Activated CD8-positive, alpha-beta memory T cell treated with anti-CD3 and anti-CD28 coated beads, Interleukin-2, amount 50 U/mL, for 24 hours (primary cell): ENCODE measurements around the gene CCDC69.

Source experiments
- DNase-seq: peaks from one replicate; pipeline ENCODE4 v3.0.0-alpha.2; 2020; ENCODE audit errors: extremely low read depth

Gene CCDC69

DNA sequence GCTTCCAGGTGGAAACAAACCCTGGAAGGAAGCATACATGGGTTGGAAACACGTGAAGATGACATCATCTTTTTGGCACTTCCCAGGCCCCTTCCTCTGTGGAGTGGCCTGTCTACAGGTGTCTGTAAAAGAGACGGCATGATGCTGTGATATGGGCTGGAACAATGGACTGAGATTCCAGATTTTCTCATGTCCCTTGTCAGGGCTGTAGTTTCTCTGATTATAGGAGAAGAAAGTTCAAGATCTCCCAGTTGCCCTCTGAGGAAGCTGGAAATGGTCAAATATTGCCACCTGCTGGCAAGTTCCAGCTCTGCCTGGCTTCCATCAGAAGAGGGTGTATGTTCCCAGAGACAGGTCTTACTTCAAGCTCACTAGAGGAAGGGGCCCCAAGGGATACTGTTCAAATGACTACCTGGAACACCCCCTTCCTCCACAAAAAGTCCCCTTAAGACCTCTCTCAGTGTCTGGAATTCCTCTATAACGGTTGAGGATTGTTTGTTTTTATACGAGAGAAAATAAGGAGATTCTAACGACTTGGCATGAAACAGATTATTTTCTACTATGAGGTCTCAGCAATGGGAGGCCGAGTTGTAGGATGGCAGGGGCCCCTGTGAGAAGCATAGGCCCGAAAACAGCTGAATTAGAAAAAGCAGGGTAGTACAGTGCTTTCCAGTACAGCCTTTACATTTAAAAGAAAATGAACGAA, 59.1 kb downstream of the CCDC69 start:
- no peak for DNase-seq

GRCh38 chr5:151162776-151163175, 61.1 kb downstream of the CCDC69 start:
- no peak for DNase-seq

GRCh38 chr5:151159649-151160373, 64.1 kb downstream of the CCDC69 start:
- no peak for DNase-seq

GRCh38 chr5:151158287-151158661, 65.6 kb downstream of the CCDC69 start:
- DNase-seq: no peak

GRCh38 chr5:151157426-151158286, 66.2 kb downstream of the CCDC69 start, which contains the start of gene ANXA6:
TSS of gene ANXA6 (minus strand) at chr5:151157779. CDS start at chr5:151147901, 9,878 bp downstream.
- DNase-seq: no peak

- DNase-seq: no peak
Observed at GRCh38 chr5:151156507-151157420, 67.1 kb downstream of the CCDC69 start.

DNA sequence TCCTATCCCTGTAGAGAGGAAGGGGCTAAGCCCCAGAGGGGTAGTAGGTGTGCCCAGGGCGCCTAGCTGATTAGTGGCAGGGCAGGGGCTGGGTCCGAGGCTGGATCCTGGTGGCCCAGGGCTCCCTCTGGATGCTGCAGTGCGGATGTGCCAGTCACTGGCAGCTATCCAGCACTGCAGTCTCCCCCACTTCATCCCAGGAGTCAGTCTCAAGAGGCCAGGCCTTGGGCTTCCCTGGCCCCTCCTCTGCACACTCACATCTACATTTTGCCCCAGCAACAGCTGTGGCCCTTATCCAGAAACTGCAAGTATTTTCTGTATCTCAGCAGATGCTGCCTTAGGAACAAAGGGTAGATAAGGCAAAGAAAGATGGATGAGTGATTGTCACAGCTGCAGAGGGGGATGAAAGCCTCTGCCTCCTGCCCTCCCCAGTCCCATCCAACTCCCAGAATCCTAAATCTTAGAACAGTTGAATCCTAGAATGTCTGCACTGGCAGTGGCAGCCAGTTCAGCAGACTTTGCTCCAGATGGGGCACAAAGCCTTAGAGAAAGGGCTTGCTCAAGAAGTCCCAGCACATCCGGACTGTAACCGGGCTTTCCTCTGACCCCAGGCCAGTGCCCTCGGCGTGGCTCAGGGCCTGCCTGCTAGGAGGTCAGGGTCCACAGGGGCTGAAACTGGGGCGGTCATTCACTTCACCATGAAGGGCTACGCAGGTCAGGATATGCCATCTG, 68.0 kb downstream of the CCDC69 start:
- no peak for DNase-seq

GRCh38 chr5:151154931-151155774, 68.7 kb downstream of the CCDC69 start:
- DNase-seq: no peak

DNA sequence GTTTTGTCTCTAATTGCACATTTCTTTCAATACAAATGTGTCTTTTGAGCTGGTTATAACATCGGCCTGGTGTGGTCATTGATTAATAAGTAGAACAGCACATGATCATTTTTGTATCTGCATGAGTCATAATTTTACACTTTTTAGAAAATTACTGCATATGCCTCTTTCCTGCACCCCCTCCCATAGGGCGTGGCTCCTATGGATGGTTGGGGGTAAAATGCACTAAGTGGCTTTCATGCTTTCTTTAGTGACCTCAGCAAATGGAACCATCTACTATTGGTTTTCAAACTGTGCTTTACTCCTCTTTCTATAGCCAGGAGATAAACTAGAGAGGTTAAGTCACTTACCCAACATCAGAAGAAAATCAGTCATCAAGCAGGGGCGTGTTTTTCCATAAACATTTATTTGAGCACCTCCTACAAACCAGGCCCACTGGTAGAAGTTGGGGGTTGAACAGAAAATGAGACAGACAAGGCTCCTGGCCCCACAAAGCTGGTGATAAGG, 70.1 kb downstream of the CCDC69 start:
- no peak for DNase-seq

DNA sequence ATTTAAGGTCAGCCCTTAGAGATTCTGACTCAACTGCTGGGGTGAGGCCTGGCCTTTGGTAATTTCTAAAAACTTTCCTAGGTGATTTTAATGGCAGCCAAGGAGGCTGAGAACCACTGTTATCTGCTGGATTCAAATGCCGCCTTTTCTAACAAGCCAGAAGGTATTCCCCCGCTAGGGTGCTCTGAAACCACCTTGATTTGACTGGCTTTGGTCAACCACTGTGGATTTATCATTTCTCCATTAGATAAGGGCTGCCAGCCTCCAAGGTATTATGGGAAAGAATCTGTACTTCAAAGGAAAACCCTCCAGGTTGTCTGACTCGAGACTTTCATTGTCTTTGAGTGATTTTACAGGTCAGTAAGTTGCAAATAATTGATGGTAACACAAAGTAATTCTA, 70.6 kb downstream of the CCDC69 start:
- no peak for DNase-seq

DNA sequence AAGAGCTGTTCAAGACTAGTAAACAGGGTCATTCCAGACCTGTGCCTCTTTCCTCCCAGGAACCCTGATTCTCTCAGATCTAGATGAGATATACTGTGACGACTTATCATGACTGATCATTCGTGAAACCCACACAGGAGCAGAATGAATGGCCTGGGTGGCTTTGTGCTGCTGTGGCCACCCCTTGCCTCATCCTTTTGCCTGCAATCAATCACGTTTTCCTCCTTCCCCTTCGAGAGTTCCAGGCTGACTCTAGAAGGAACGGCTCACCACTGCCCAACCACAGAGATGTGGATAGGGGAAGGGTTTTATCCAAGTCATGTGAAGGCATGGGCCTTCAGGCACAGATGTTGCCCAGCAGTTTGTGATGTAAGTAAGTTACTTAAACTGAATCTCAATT, 72.1 kb downstream of the CCDC69 start:
- no peak for DNase-seq

DNA sequence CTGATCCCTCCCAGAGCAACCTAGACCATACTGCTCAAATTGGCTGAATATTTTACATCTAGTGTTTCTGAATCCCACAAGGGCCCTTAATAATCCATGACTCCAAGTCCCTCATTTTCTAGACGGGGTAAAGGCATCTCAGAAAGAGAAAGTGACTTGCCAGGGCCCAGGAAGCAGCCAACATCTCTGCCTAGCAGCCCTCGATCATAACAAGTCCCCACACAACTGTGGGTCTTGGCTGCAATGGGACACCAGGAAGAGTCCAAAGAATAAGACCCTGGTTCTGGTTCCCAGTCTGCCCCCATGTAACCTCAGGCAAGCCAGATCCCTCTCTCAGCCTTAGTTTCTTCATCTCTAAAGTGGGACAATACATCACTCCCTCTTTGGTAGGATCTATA, 72.6 kb downstream of the CCDC69 start:
- no peak for DNase-seq

DNA sequence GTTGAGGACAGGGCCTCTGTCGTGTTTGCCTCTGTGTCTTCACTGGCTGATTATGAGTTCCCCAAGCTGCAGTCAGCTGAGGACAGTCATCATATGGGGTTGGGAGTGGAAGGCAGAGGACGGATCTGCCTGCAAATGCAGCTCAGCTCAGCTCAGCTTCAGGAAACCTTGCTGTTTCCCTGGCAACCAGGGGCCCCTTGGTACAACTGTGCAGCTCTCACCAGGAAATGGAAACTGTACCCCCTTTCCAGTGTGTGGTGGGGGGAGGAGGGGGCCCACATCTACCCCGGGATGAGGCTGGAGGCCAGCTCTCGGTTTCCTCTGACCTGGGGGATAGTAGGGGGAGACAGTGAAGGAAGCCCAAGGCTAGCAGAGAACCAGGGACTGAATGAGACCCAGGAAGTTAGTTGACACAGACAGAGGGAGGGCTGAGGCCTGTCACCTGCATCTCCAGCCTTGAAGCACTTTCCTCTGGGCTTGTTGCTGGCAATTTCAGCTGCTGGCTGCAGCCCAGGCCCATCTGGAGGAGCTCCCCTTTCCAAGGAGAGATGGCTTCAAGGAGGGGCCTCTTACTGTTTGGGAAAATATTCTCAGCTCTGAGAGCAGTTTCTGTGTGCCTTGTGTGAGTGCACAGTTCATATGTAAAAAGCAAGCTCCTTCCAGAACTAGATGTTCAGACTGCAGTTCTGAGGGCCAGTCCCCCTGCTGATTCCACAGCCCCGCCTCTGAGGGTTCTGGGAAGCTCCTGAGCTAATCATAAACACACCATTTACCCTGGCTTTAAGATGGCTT, 73.2 kb downstream of the CCDC69 start:
- no peak for DNase-seq

DNA sequence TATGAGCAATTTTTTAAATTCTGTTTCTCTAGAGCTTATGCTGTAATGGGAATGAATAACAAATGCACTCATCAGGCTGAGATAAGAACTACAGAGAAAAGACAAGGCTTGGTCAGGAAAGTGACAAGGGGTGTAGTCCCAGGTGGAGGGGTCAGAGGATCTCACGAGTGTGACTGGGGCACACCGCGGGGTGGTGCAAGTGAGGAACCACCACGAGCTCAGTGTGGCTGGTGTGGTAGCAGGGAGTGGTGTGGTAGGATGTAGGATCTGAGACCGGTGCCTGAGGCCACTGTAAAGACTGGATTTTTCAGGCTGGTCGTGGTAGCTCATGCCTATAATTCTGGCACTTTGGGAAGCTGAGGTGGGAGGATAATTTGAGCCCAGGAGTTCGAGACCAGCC, 75.3 kb downstream of the CCDC69 start:
- no peak for DNase-seq

GRCh38 chr5:151147033-151147432, 76.9 kb downstream of the CCDC69 start:
- no peak for DNase-seq

DNA sequence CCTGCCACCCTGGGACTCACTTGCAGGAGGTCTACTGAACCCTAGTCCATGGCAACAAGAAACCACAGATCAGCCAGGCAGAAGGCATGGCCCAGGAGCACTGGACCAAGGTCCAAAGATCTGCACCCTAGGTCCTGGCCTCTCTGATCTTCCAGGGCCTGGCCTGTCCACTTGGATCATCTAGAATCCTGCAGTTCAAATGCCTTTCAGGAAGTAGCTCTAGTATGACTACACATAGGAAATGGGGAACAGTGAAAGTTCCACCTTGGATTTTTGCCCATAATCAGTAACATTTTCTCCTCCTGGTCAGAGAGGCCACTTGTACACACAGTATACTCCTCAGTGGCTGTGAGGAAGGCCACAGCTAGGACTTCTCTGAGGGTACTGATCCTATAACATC, 77.8 kb downstream of the CCDC69 start:
- DNase-seq: no peak

- no peak for DNase-seq
Observed at GRCh38 chr5:151144922-151145321, 79.0 kb downstream of the CCDC69 start.

DNA sequence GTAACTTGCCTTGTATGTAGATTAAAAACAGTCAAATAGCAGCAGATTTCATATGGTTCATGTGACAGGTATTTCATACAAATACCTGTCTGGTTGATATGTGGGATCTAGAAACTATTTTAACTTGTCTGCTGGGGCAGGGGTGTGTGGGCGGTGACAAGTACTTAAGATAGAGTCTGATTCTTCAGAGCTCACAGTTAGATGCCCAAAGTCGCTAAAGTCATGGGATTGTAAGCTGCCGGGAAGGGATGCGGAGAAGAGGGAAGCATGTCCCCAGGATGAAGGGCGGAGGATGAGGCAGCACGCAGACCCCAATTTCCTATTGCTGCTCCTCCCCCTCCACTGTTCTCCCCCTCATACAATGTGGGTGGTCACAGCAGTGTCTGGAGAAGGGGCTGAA, 79.6 kb downstream of the CCDC69 start:
- DNase-seq: no peak

GRCh38 chr5:151143645-151144044, 80.2 kb downstream of the CCDC69 start:
- DNase-seq: no peak
